Endothelial cell of umbilical vein (primary cell): ENCODE results near the gene ZNF888. TPM values are rescaled to one million over a fixed set of nuclear protein-coding genes. Genes with fewer than 3 reads are reported as not detected.

ENCODE experiments used
- BruUV-seq: library from RNA; stranded (reverse); fragments of 400-500 nt; replicated peaks from 2 replicates; lab custom pipeline; 2021; lab: Mats Ljungman, UMichigan
- CTCF ChIA-PET: fragments of 300-600, 350-600 bp; sonication (Branson Sonifier 250); formaldehyde crosslinking; loops from one replicate; lab custom pipeline; 2021; ENCODE audit warnings: antibody characterized with exemption, inconsistent platforms; lab: Charles Lee
- POLR2A ChIA-PET: fragments of 300-600, 350-600 bp; sonication (Branson Sonifier 250); formaldehyde crosslinking; loops from one replicate; lab custom pipeline; 2021; ENCODE audit warnings: antibody characterized with exemption, inconsistent platforms; lab: Charles Lee
- DNase-seq: peaks from one replicate; pipeline ENCODE4 v3.0.0-alpha.2; 2011; ENCODE audit warnings: low read depth, low spot score
- FAIRE-seq: peaks from 2 replicates; lab custom pipeline; 2011; peaks lifted over from hg19 to GRCh38; lab: Jason Lieb, UNC
- H2AFZ ChIP-seq: 2 replicates; pipeline ENCODE4 v1.6.0; 2012; ENCODE audit warnings: low read depth, low read length, control low read depth, inconsistent platforms
- H3K27ac ChIP-seq: 2 replicates; pipeline ENCODE4 v1.5.1; 2011; ENCODE audit warnings: low read depth, mild to moderate bottlenecking, control low read depth, low read length, moderate library complexity; ENCODE audit not compliant: insufficient read depth
- H3K27me3 ChIP-seq, 2 experiments: 2 replicates each; pipeline versions ENCODE4 v1.6.0 to v1.6.1; 2011; ENCODE audit warnings: low read length in 2 of 2, mixed read lengths in 1 of 2; ENCODE audit not compliant: control insufficient read depth in 2 of 2, insufficient read depth in 2 of 2
- H3K36me3 ChIP-seq, 2 experiments: 2 replicates in 1 of 2; 3 replicates in 1 of 2; pipeline ENCODE4 v1.5.1; 2011; ENCODE audit warnings: low read length in 2 of 2, mild to moderate bottlenecking in 1 of 2, moderate library complexity in 1 of 2; ENCODE audit not compliant: control insufficient read depth in 2 of 2, insufficient read depth in 2 of 2; ENCODE audit errors: extremely low read depth in 1 of 2
- H3K4me1 ChIP-seq: 3 replicates; pipeline ENCODE4 v1.5.1; 2011; ENCODE audit warnings: mild to moderate bottlenecking, low read length; ENCODE audit not compliant: control insufficient read depth, insufficient read depth; ENCODE audit errors: extremely low read depth
- H3K4me2 ChIP-seq: 2 replicates; pipeline ENCODE4 v1.6.1; 2011; ENCODE audit warnings: low read length, control low read depth, mixed read lengths; ENCODE audit not compliant: insufficient read depth
- H3K4me3 ChIP-seq, 3 experiments: fragments of 200-600 bp in 1 of 3; sonication (generic), shearing (Covaris generic) in 1 of 3; replicated peaks in 1 of 3; 2 replicates each; pipeline ENCODE4 v1.5.1; 2011 to 2016; ENCODE audit warnings: control low read depth in 3 of 3, low read length in 3 of 3, mild to moderate bottlenecking in 2 of 3, inconsistent platforms in 1 of 3, low read depth in 1 of 3, moderate library complexity in 1 of 3; ENCODE audit not compliant: insufficient read depth in 1 of 3
- H3K79me2 ChIP-seq: 2 replicates; pipeline ENCODE4 v1.6.0; 2012; ENCODE audit warnings: low read length, inconsistent platforms; ENCODE audit not compliant: control insufficient read depth, insufficient read depth
- H3K9ac ChIP-seq: replicated peaks from 2 replicates; pipeline ENCODE3; 2011; ENCODE audit warnings: low read length, control low read depth; ENCODE audit not compliant: insufficient read depth; ENCODE audit errors: extremely low read depth
- H3K9me1 ChIP-seq: replicated peaks from 3 replicates; pipeline ENCODE4 v1.6.0; 2011; ENCODE audit warnings: mild to moderate bottlenecking, low read length; ENCODE audit not compliant: control insufficient read depth, insufficient read depth; ENCODE audit errors: extremely low read depth
- H3K9me3 ChIP-seq: replicated peaks from 2 replicates; pipeline ENCODE4 v1.5.1; 2012; ENCODE audit warnings: low read length, inconsistent platforms; ENCODE audit not compliant: control insufficient read depth, insufficient read depth
- H4K20me1 ChIP-seq: replicated peaks from 2 replicates; pipeline ENCODE3; 2011; ENCODE audit warnings: mild to moderate bottlenecking, low read length; ENCODE audit not compliant: control insufficient read depth, insufficient read depth; ENCODE audit errors: extremely low read depth
- EZH2 ChIP-seq: IDR thresholded peaks from 2 replicates; pipeline ENCODE4 v1.6.1; 2012; ENCODE audit warnings: borderline replicate concordance, low read depth, mild to moderate bottlenecking, moderate library complexity, low read length, inconsistent platforms; ENCODE audit not compliant: severe bottlenecking
- FOS ChIP-seq: IDR thresholded peaks from 2 replicates; pipeline ENCODE4 v1.6.1; 2011; ENCODE audit warnings: mild to moderate bottlenecking, low read length, moderate library complexity, borderline replicate concordance; ENCODE audit not compliant: insufficient read depth
- GATA2 ChIP-seq: IDR thresholded peaks from 2 replicates; pipeline ENCODE4 v1.7.0; 2011; ENCODE audit warnings: low read depth, mild to moderate bottlenecking, moderate library complexity, mixed read lengths, low read length; ENCODE audit not compliant: insufficient read length, insufficient read depth
- JUN ChIP-seq: IDR thresholded peaks from 2 replicates; pipeline ENCODE4 v1.6.1; 2011; ENCODE audit warnings: borderline replicate concordance, low read depth; ENCODE audit not compliant: insufficient read length, insufficient read depth
- MYC ChIP-seq: IDR thresholded peaks from one replicate; pipeline ENCODE4 v1.6.1; 2011; ENCODE audit warnings: mild to moderate bottlenecking, low read depth, low read length
- POLR2A ChIP-seq: IDR thresholded peaks from 2 replicates; pipeline ENCODE4 v1.6.1; 2012; ENCODE audit warnings: low read depth, mild to moderate bottlenecking, control low read depth, low read length
- POLR2AphosphoS5 ChIP-seq: IDR thresholded peaks from 2 replicates; pipeline ENCODE4 v1.6.1; 2012; ENCODE audit warnings: low read depth, mild to moderate bottlenecking, control low read depth, low read length, moderate library complexity; ENCODE audit not compliant: insufficient read depth
- dilution Hi-C: fragments of 300-500 bp; cut with MboI; formaldehyde crosslinking; loops from one replicate; pipeline ENCODE4 v1.15.0; 2019; ENCODE audit warnings: low sequenced_read_pairs; ENCODE audit not compliant: extremely low pct_ligation_motif_present
- intact Hi-C: fragments of 100-400 bp; cut with micrococcal nuclease; formaldehyde crosslinking; loops from one replicate; pipeline ENCODE4 v1.10.0; 2022
- polyA plus RNA-seq, 4 experiments: library from polyadenylated mRNA; depleted of rRNA in 3 of 4; stranded (reverse) in 3 of 4; unstranded in 1 of 4; fragments of >200 nt; gene quantifications; 2 replicates each; pipeline versions ENCODE4 v1.2.1 to v1.2.3, GENCODE V29; 2011 to 2012; ENCODE audit warnings: missing spikeins in 1 of 4
- total RNA-seq: library from RNA; stranded (reverse); gene quantifications from 2 replicates; pipeline ENCODE4 v1.2.3, GENCODE V29; 2021
- TF ChIP-seq, protein P1 (sequence below), 2 donors: IDR thresholded peaks; 1 replicate in 1 of 2; 2 replicates in 1 of 2; pipeline ENCODE4 v1.5.1; 2011; ENCODE audit warnings: low read length in 2 of 2, mild to moderate bottlenecking in 2 of 2, moderate library complexity in 2 of 2, control low read depth in 1 of 2, inconsistent platforms in 1 of 2, low read depth in 1 of 2; ENCODE audit not compliant: insufficient read depth in 1 of 2; ENCODE audit errors: extremely low read depth in 1 of 2
- TF ChIP-seq, protein P2 (sequence below): IDR thresholded peaks from 2 replicates; pipeline ENCODE4 v1.6.1; 2011; ENCODE audit not compliant: insufficient read depth, insufficient read length

The ZNF888 gene
- total and polyA plus RNA-seq, 2 donors (not counting 3 experiments of a cell fraction or from before 2014, with no cell fraction given): 0.72 to 3.9 TPM

DNA sequence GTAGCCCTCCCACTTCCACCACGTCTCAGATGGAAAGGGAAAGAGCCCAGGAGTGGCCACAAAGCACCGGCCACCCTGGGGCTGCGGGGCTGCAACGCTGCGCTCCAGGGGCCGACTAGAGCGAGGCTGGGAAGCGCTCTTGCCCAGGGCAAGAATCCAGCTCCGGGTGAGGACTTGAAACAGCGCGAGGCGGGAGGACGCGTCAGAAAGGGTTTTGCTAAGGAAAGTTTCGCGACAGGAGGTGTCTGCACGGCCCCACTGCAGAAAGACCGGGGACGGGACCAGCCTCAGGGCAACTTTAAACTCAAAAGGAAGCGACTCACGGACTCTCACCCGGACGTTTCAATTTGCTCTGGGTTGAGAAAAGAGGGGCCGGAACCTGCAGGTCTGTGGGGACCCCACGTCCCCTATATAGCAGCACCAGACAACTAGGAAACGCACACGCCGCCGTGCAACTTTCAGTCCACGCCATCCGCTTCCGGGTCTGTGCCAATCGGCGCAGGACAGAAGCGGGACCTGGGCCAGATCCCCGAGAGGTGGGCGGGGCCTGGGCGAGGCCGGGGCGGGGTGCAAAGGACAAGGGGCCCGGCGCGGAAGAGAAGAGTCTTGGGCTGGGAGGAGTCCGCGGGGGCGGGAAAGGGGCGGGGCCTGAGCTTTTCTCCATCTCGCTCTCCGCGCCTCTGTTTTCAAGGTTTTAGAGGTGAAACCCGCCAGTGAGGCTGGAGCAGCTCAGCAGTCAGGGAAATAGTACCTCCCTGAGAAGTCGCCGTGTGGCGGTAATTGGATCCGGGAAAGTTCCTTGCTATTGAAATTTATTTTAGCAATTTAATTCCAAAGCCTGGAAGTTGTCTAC lies 39.4 kb upstream of the ZNF888 start, which contains the start of gene ZNF816:
ZNF816 (minus strand) TSS at position 488 of the 853 bp plus-strand sequence. CDS start 6,792 bp downstream, outside the sequence.
- dilution Hi-C loops: no loop called here
- peaks cover 4% of the 10 kb centered on the region for H3K4me1 ChIP-seq
- intact Hi-C loops: loop anchor here (1.0 to 10.0 kb wide), 6 partner anchors 20 to 228 kb away; partner anchors contain the start of genes ZNF320, ZNF600, ZNF611 and ZNF888
- H3K4me3 ChIP-seq: peak within 1 kb of the TSS; percentile 74 to 83 (median 77)
- no peaks in the 10 kb centered on the region for H4K20me1 ChIP-seq
- H2AFZ ChIP-seq: peak within 1 kb of the TSS; percentile 97
- H3K36me3 ChIP-seq: no peaks in the 10 kb centered on the region
- H3K4me2 ChIP-seq: peak within 1 kb of the TSS; percentile 86
- H3K9me3 ChIP-seq: peaks cover 3% of the 10 kb centered on the region
- peak within 1 kb of the TSS; percentile 56 for H3K27ac ChIP-seq
- TF ChIP-seq JUN (no peak), FOS (no peak), POLR2AphosphoS5 (peak; percentile 77), EZH2 (no peak), GATA2 (no peak), MYC (no peak), POLR2A (peak; percentile 87)
- TF ChIP-seq, protein P1, sequence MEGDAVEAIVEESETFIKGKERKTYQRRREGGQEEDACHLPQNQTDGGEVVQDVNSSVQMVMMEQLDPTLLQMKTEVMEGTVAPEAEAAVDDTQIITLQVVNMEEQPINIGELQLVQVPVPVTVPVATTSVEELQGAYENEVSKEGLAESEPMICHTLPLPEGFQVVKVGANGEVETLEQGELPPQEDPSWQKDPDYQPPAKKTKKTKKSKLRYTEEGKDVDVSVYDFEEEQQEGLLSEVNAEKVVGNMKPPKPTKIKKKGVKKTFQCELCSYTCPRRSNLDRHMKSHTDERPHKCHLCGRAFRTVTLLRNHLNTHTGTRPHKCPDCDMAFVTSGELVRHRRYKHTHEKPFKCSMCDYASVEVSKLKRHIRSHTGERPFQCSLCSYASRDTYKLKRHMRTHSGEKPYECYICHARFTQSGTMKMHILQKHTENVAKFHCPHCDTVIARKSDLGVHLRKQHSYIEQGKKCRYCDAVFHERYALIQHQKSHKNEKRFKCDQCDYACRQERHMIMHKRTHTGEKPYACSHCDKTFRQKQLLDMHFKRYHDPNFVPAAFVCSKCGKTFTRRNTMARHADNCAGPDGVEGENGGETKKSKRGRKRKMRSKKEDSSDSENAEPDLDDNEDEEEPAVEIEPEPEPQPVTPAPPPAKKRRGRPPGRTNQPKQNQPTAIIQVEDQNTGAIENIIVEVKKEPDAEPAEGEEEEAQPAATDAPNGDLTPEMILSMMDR (IDR thresholded peaks at IDR 0.05; ENCODE audit: extremely low read depth in 1 of 2, insufficient read depth in 1 of 2, low read depth in 1 of 2, low read length in 2 of 2): no peak
- TF ChIP-seq, protein P2, sequence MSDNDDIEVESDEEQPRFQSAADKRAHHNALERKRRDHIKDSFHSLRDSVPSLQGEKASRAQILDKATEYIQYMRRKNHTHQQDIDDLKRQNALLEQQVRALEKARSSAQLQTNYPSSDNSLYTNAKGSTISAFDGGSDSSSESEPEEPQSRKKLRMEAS: no peak
- no peaks in the 10 kb centered on the region for H3K27me3 ChIP-seq
- ChIA-PET POLR2A (interaction anchor here (0.7 kb wide), 1 partner anchor 10 kb away, joined by 3 read pairs; no protein-coding TSS in a partner anchor), CTCF (interaction anchor here (0.7 to 1.5 kb wide), 7 partner anchors 8 to 233 kb away, joined by 3 to 4 read pairs (median 3); no protein-coding TSS in a partner anchor)
- H3K79me2 ChIP-seq: no peaks in the 10 kb centered on the region
- TSS peak; percentile 38 for BruUV-seq
- FAIRE-seq: peak; percentile 82
- H3K9me1 ChIP-seq: no peaks in the 10 kb centered on the region
- H3K9ac ChIP-seq: peak within 1 kb of the TSS; percentile 63
- DNase-seq: peak; percentile 96
